IPS-NIHi7 (cell line): ENCODE measurements around the gene RET.
A peak's percentile ranks its signal among the peaks of the same experiment; 100 is the strongest.
"Not testable (repeated sequence)": the region's sequence is repeated elsewhere in the genome, so short reads cannot be mapped to it uniquely, and the experiment has no call there.

ENCODE experiments used
- DNase-seq: peaks from one replicate; pipeline ENCODE4 v3.0.0; 2012; ENCODE audit warnings: mixed read lengths; ENCODE audit errors: extremely low spot score

Gene RET

DNA sequence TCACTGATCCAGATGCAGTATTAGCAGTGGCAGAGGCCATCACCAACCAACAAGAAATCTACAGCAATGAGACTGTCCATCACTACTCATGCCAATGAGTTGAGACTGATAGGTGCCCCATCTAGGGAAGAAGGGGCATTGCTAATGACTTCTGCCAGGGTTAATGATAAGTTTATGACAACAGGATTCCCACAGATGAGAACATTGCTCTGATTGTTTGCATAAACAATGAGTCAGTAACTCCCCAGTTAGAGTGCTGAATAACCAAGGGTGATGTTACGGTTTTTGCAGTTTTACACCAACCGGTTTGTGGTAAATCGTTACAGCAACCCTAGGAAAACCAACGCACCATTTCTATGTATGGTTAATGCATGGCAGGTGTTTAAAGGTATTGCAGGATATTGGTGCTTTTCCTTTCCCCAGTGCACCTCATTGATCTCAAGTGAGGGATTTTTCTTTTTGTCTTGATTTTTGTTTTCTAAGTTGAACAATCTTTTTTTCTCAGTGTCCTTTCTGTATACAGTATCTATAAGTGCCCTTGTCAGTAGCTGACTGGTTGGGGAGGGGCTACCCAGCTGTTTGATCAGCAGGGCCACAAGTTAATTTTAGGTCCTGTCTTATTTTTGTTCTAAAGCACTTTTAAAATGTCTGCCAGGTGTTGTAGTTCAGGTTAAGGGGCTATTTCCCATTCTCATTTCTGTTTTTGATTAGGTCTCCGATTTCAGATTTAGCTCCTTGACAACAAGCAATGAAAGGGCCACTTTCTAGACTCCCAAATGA is 57.4 kb downstream of the RET start:
- peak; percentile 2 for DNase-seq

GRCh38 chr10:43135064-43135463 is 58.2 kb downstream of the RET start:
- DNase-seq: peak; percentile 4

DNA sequence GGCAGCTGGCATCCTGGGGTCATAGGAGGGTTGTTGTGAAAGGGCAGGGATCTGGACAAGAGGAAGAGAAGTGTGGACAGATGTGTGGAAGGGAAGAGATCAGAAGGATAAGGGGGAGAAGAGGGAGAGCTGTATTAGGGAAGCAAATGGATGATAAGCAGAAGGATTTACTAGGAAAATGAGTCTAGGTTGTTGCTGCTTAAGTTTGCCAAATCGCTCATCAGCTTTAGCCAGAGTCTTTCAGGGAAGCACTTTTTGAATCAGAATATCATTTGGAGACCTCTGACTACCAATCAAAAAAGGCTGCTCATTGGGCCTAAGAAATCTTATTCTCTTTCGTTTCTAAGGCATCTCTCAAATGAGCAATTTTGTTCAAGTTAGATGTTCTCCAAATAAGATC is 58.8 kb downstream of the RET start:
- DNase-seq: peak; percentile 1

DNA sequence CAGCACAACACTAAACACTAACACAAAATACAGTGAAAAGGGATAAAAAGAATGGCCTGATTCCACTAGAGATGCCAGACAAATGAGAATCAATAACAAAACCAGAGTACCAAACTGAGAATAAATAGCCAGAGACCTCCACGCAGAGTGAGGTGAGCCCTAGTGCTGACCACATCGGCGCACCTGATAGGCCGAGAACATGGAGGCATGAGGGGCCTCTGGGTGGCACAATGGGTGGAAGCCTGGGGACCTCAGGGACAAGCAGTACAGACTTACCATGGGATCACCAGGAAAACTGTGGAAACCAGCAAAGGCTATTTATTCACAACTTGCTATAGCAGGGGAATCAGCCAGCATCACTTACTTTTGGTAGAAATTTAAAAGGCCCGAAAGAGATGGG is 59.6 kb downstream of the RET start:
- DNase-seq: peak; percentile 2

GRCh38 chr10:43136995-43137716 is 60.3 kb downstream of the RET start:
- DNase-seq: no peak

GRCh38 chr10:43137717-43138020 is 60.8 kb downstream of the RET start:
- DNase-seq: peak; percentile 74

DNA sequence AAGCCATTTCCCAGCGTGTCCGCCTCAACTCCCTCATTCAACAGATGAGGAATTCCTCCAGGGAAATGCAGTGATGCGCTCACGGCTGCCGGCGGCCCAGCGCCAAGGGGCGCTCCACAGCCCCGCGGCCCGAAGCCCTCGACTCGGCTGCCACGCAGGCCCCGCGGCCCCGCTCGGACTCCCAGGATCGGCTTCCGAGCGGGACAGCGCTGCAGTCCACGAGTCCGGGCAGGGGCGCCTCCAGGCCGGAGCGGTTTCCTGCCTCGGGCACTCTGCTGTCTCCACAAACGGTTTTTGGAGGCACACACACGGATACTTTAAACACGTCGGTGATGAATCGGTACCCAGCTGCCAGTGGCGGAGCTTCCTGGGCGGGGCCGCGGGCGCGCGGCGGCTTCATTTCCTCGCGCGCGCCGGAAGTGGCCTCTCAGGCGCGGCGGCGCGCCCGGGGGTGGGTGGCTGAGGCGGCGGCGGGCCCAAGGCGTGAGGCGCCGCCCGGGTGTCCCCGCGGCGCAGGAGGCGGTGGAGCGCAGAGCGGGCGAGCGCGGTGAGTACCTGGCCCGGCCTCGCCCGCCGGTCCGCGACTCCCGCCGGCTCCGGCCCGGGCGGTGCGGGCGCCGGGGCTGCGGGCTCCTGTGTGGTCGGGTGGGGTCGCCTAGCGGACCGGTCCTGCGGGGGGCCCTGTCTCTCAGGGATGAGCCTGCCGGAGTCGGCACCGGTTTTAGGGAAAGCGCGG is 61.3 kb downstream of the RET start, which contains the start of gene CSGALNACT2:
TSS of gene CSGALNACT2 (plus strand) at position 425 of the 736 bp plus-strand sequence. CDS start 16,705 bp downstream, outside the sequence.
- DNase-seq: peak; percentile 84

- DNase-seq: peak; percentile 26
These were observed 61.9 kb downstream of the RET start for GRCh38 chr10:43138757-43139241.

DNA sequence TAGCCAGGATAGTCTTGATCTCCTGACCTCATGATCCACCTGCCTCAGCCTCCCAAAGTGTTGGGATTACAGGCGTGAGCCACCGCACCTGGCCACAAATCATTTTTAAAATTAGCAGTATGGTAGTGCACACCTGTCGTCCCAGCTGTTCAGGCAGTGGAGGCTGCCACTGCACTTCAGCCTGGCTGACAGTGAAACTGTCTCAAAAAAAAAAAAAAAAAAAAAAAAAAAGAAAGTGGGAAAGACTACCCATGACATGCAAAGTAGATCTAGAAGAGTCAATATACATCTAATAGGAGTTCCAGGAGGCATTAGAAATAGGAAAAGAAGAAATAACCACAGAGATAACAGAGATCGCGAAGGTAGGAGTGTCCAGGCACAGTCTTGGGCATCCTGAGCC is 64.6 kb downstream of the RET start:
- no peak for DNase-seq

DNA sequence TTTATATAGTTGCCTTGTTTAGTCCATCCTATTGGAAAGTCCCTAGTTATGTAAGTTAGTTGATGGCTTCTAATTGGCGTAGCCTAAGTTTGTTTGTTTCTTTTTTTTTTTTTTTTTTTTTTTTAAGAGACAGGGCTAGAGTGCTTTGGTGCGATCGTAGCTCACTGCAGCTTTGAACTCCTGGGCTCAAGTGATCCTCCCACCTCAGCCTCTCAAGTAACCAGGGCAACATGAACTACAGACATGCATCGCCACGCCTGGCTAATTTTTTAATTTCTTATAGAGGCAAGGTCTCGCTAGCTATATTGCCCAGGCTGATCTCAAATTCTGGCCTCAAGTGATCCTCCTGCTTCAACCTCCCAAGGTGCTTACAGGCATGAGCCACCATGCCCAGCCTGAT is 68.4 kb downstream of the RET start:
- DNase-seq: no peak

GRCh38 chr10:43145936-43146335 is 69.1 kb downstream of the RET start:
- DNase-seq: not testable (repeated sequence)

DNA sequence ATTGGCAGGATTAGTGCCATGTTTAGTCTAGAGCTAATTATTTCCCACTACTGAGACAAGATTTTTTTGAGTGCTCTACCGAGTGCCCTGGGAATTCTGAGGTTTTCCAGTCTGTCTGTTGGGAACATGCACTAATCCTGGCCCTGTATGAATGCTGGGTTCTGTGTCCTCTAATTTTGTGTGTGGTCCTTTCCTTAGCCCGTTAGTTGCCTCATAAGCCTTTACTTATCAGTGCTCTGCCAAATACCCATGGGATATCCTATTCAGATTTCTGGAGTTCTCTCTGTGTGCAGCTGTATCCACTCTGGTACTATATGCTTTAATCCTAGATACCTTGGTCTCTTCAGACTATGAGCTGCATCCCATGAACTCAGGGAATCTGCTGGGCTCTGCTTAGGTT is 74.5 kb downstream of the RET start:
- no peak for DNase-seq

DNA sequence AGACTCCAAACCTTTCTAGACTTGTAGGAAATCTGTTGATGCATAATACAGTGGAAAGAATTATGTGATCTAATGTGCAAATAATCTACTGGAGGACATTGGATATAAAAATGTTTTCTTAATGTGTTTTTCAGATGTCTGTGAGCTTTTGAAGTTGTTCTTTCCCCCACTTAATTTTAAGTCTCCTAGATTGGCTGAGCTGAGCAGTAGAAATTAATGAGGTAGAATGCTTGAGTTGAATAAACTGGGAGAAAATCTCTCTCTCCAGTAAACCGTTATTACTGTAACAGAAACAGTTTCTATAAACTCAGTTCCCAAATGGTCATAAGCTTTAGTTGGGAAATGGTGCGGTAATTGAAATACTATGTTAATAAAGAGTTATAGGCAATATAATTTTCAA is 77.0 kb downstream of the RET start:
- DNase-seq: no peak

DNA sequence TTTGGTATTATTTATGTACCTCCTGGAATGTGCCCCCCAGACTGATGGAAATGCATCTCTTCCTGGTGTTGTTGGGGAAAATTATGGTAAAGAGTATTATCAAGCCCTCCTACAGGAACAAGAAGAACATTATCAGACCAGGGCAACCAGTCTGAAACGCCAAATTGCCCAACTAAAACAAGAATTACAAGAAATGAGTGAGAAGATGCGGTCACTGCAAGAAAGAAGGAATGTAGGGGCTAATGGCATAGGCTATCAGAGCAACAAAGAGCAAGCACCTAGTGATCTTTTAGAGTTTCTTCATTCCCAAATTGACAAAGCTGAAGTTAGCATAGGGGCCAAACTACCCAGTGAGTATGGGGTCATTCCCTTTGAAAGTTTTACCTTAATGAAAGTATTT is 78.4 kb downstream of the RET start:
- DNase-seq: no peak

DNA sequence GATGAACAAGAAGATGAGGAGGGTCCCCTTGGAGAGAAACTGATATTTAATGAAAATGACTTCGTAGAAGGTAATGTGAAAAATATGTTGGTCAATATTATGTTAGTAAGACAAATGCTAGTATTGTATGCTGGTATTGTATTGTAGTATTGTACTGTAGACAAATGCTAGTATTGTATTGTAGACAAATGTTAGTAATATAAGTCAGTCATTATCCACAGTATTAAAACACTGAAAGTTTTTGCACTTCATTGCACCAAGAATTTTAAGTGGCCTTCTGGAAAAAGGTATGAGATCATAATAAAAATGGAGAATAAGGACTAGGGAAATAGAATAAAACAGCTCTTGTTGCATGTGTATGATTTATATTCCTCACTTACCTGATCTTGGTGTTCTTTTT is 78.9 kb downstream of the RET start:
- no peak for DNase-seq

- DNase-seq: no peak
These were observed 79.9 kb downstream of the RET start for GRCh38 chr10:43156590-43157341.

DNA sequence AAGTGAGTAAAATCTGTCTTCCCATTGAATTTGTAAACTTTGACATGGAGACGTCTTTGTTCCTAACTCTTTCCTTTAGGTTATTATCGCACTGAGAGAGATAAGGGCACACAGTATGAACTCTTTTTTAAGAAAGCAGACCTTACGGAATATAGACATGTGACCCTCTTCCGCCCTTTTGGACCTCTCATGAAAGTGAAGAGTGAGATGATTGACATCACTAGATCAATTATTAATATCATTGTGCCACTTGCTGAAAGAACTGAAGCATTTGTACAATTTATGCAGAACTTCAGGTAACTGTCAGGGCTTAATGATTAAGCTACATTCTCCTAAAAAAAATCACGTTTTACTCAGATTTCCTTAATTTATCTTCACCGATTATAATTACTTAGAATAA is 81.8 kb downstream of the RET start:
- no peak for DNase-seq

DNA sequence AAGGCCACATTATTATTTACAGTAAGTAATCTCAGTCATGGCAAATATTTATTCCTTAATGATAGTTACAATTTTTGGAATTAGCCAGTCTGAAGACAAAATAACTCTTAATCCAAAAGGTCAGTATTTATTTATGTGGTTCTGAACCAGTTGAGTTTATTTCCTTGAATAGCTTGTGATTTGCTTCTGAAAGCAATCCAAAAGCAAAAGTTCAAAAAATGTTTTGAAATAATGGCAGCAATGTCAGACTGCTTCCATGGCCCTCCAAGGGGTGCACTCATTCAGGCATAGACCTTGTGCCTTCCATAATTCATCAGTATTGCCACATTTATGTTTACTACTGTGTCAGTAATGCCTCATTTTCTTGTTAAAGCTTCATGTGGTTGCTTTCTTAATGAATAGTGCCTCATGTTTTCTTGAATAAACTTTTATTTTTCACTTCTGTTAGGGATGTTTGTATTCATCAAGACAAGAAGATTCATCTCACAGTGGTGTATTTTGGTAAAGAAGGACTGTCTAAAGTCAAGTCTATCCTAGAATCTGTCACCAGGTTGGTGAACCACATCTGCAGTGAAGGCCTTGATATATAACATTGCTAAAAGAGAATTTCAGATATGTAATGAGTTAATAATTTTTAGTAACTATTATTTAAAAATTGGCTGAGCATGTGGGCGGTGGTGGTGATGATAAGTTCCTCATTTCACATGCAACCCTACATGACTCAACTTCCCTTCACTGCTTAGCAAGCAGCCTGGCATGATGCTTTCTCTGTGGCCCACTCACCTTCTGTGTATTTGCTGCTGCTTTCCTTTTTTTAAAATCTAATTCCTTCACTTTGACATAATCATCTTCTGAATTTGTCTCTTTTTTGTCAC is 83.4 kb downstream of the RET start:
- DNase-seq: no peak

DNA sequence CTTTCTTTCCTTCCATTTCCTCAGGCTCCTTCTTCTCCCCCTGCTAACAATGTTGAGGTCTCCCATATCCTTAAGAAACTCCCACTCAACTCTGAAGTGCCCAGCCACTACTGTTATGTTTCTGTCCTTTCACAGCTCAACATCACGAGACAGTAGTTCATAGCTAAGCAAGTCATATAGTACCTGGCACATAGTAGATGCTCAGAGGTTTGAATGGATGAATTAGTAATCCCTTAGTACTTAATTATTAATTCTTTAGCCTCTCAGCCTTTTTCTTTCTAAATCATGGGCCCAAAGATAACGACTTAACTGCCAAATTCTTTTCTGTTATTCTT is 84.0 kb downstream of the RET start:
- DNase-seq: no peak

- no peak for DNase-seq
These were observed 85.7 kb downstream of the RET start for GRCh38 chr10:43162604-43163003.
